ENCODE results near the gene CEP20.

DNA sequence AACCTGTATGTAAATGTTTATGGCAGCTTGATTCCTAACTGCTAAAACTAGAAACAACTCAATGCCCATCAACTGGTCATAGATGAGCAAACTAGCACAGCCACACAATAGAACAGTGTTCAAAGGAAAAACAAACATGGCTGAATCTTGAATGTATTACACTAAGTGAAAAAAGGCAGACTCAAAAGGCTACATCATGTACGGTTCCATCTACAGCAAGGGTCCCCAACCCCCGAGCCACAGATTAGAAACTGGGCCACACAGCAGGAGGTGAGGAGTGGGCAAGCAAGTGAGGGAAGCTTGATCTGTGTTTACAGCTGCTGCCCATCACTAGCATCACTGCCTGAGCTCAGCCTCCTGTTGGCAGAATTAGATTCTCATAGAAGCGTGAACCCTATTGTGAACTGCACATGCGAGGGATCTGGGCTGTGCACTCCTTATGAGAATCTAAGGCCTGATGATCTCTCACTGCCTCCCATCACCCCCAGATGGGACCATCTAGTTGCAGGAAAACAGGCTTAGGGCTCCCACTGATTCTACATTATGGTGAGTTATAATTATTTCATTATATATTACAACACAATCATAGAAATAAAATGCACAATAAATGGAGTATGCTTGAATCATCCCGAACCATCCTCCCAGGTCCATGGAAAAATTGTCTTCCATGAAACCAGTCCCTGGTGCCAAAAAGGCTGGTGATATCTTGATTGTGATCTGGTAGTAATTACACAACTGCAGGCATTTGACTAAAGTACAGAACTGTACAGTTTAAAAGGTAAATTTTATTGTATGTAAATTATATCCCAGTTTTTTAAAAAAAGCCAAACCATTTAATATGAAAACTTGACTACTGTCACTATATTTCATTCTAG lies 7.7 kb downstream of the CEP20 start:
- TF ChIP-seq PHF8 (IDR thresholded peaks at IDR 0.05; ENCODE audit: borderline replicate concordance, low read depth): no peak
- no peak for TF ChIP-seq SMC3 (IDR thresholded peaks at IDR 0.05)
- TF ChIP-seq, protein P1, sequence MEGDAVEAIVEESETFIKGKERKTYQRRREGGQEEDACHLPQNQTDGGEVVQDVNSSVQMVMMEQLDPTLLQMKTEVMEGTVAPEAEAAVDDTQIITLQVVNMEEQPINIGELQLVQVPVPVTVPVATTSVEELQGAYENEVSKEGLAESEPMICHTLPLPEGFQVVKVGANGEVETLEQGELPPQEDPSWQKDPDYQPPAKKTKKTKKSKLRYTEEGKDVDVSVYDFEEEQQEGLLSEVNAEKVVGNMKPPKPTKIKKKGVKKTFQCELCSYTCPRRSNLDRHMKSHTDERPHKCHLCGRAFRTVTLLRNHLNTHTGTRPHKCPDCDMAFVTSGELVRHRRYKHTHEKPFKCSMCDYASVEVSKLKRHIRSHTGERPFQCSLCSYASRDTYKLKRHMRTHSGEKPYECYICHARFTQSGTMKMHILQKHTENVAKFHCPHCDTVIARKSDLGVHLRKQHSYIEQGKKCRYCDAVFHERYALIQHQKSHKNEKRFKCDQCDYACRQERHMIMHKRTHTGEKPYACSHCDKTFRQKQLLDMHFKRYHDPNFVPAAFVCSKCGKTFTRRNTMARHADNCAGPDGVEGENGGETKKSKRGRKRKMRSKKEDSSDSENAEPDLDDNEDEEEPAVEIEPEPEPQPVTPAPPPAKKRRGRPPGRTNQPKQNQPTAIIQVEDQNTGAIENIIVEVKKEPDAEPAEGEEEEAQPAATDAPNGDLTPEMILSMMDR (IDR thresholded peaks at IDR 0.05): no peak
- TF ChIP-seq, protein P2, sequence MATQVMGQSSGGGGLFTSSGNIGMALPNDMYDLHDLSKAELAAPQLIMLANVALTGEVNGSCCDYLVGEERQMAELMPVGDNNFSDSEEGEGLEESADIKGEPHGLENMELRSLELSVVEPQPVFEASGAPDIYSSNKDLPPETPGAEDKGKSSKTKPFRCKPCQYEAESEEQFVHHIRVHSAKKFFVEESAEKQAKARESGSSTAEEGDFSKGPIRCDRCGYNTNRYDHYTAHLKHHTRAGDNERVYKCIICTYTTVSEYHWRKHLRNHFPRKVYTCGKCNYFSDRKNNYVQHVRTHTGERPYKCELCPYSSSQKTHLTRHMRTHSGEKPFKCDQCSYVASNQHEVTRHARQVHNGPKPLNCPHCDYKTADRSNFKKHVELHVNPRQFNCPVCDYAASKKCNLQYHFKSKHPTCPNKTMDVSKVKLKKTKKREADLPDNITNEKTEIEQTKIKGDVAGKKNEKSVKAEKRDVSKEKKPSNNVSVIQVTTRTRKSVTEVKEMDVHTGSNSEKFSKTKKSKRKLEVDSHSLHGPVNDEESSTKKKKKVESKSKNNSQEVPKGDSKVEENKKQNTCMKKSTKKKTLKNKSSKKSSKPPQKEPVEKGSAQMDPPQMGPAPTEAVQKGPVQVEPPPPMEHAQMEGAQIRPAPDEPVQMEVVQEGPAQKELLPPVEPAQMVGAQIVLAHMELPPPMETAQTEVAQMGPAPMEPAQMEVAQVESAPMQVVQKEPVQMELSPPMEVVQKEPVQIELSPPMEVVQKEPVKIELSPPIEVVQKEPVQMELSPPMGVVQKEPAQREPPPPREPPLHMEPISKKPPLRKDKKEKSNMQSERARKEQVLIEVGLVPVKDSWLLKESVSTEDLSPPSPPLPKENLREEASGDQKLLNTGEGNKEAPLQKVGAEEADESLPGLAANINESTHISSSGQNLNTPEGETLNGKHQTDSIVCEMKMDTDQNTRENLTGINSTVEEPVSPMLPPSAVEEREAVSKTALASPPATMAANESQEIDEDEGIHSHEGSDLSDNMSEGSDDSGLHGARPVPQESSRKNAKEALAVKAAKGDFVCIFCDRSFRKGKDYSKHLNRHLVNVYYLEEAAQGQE (IDR thresholded peaks at IDR 0.05): no peak
- no peak for TF ChIP-seq ZSCAN20 (CRISPR knock-in tag; IDR thresholded peaks at IDR 0.05)
- no peak for TF ChIP-seq JUN (IDR thresholded peaks at IDR 0.05)
- TF ChIP-seq POLR2A (IDR thresholded peaks at IDR 0.05; ENCODE audit: low read length): no peak
- no peak for TF ChIP-seq RAD21 (conservative IDR thresholded peaks at IDR 0.05 in 1 of 2, IDR thresholded peaks at IDR 0.05 in 1 of 2)
- no peak for TF ChIP-seq EHMT2 (IDR thresholded peaks at IDR 0.05; ENCODE audit: low read depth)
- TF ChIP-seq CHD2 (IDR thresholded peaks at IDR 0.05; ENCODE audit: low read length, partially characterized antibody): no peak

Data from A549 (cell line).